IMR-90 (cell line): Measurements from ENCODE around the gene ROS1. TPM values are rescaled to one million over a fixed set of nuclear protein-coding genes. Genes with fewer than 3 reads are reported as not detected.

Experiments used
- ATAC-seq: fragments of 200-7000 bp; cut with Tn5 transposase; 2 replicates; pipeline ENCODE4 v1.9.1; 2020; ENCODE audit warnings: low read depth, mild to moderate bottlenecking, moderate library complexity
- BruUV-seq: library from RNA; stranded (reverse); fragments of 400-500 nt; replicated peaks from 2 replicates; lab custom pipeline; 2021; lab: Mats Ljungman, UMichigan
- CTCF ChIA-PET: fragments of 300-600 bp; formaldehyde crosslinking; extraction: SDS; loops from one replicate; lab custom pipeline; 2021; ENCODE audit warnings: antibody characterized with exemption; lab: Yijun Ruan, JAX
- POLR2A ChIA-PET: fragments of 300-600 bp; sonication (Branson Sonifier 250); formaldehyde crosslinking; loops from one replicate; lab custom pipeline; 2022; ENCODE audit warnings: antibody characterized with exemption; ENCODE audit not compliant: unreplicated experiment; lab: Charles Lee
- DNase-seq: peaks from one replicate; pipeline ENCODE4 v3.0.0; 2013
- H2AFZ ChIP-seq: replicated peaks from 2 replicates; pipeline ENCODE3; 2013; ENCODE audit warnings: low read length, mild to moderate bottlenecking; ENCODE audit not compliant: poor library complexity
- H2AK5ac ChIP-seq: 2 replicates; pipeline ENCODE4 v1.6.1; 2013; ENCODE audit warnings: low read depth, low read length, inconsistent platforms
- H2AK9ac ChIP-seq: replicated peaks from 2 replicates; pipeline ENCODE3; 2013; ENCODE audit warnings: mild to moderate bottlenecking, low read depth, low read length, moderate library complexity; ENCODE audit not compliant: poor library complexity
- H2BK120ac ChIP-seq: 2 replicates; pipeline ENCODE4 v1.6.1; 2013; ENCODE audit warnings: low read depth, low read length, inconsistent platforms
- H2BK15ac ChIP-seq: 3 replicates; pipeline ENCODE4 v1.6.1; 2013; ENCODE audit warnings: low read depth, low read length, inconsistent platforms
- H2BK20ac ChIP-seq: 2 replicates; pipeline ENCODE4 v1.6.1; 2013; ENCODE audit warnings: low read depth, mild to moderate bottlenecking, inconsistent platforms, low read length, moderate library complexity
- H2BK5ac ChIP-seq: 2 replicates; pipeline ENCODE4 v1.6.1; 2013; ENCODE audit warnings: mild to moderate bottlenecking, low read depth, low read length, inconsistent platforms; ENCODE audit not compliant: poor library complexity, severe bottlenecking
- H3K14ac ChIP-seq: replicated peaks from 2 replicates; pipeline ENCODE4 v1.6.1; 2013; ENCODE audit warnings: low read depth, low read length, inconsistent platforms
- H3K18ac ChIP-seq: 2 replicates; pipeline ENCODE4 v1.6.1; 2013; ENCODE audit warnings: low read depth, low read length, control low read depth
- H3K23ac ChIP-seq: 2 replicates; pipeline ENCODE4 v1.6.1; 2013; ENCODE audit warnings: low read depth, low read length, inconsistent platforms
- H3K27ac ChIP-seq: 2 replicates; pipeline ENCODE4 v1.5.1; 2013; ENCODE audit warnings: mild to moderate bottlenecking, control low read depth, low read length; ENCODE audit not compliant: insufficient read depth
- H3K27me3 ChIP-seq: 2 replicates; pipeline ENCODE4 v1.6.1; 2013; ENCODE audit warnings: low read length; ENCODE audit not compliant: control insufficient read depth, insufficient read depth
- H3K36me3 ChIP-seq: 2 replicates; pipeline ENCODE4 v1.6.1; 2013; ENCODE audit warnings: low read length, mixed read lengths; ENCODE audit not compliant: control insufficient read depth, insufficient read depth
- H3K4ac ChIP-seq: 2 replicates; pipeline ENCODE4 v1.6.1; 2013; ENCODE audit warnings: low read depth, low read length, inconsistent platforms
- H3K4me1 ChIP-seq: 2 replicates; pipeline ENCODE4 v1.6.1; 2013; ENCODE audit warnings: low read length, mixed read lengths; ENCODE audit not compliant: control insufficient read depth, insufficient read depth
- H3K4me2 ChIP-seq: 2 replicates; pipeline ENCODE4 v1.6.1; 2013; ENCODE audit warnings: low read depth, mild to moderate bottlenecking, control low read depth, low read length, moderate library complexity
- H3K4me3 ChIP-seq: 2 replicates; pipeline ENCODE4 v1.5.1; 2013; ENCODE audit warnings: low read depth, mild to moderate bottlenecking, control low read depth, low read length, moderate library complexity; ENCODE audit not compliant: insufficient read depth
- H3K56ac ChIP-seq: 2 replicates; pipeline ENCODE4 v1.6.1; 2013; ENCODE audit warnings: low read length, inconsistent platforms; ENCODE audit not compliant: insufficient read depth; ENCODE audit errors: extremely low read depth
- H3K79me1 ChIP-seq, 2 experiments: 2 replicates each; pipeline ENCODE4 v1.6.1; 2013; ENCODE audit warnings: low read length in 2 of 2, inconsistent platforms in 1 of 2, low read depth in 1 of 2
- H3K9ac ChIP-seq: 2 replicates; pipeline ENCODE4 v1.6.1; 2013; ENCODE audit warnings: low read depth, low read length, control low read depth
- H3K9me1 ChIP-seq: 2 replicates; pipeline ENCODE4 v1.6.1; 2013; ENCODE audit warnings: low read length, inconsistent platforms; ENCODE audit not compliant: insufficient read depth
- H3K9me3 ChIP-seq: 2 replicates; pipeline ENCODE4 v1.6.1; 2013; ENCODE audit warnings: low read length; ENCODE audit not compliant: control insufficient read depth, insufficient read depth
- H4K20me1 ChIP-seq: 2 replicates; pipeline ENCODE4 v1.6.1; 2013; ENCODE audit warnings: low read length, inconsistent platforms; ENCODE audit not compliant: insufficient read depth
- H4K5ac ChIP-seq: 2 replicates; pipeline ENCODE4 v1.6.1; 2013; ENCODE audit warnings: mild to moderate bottlenecking, low read depth, low read length, control low read depth
- H4K8ac ChIP-seq, 2 experiments: 2 replicates each; pipeline ENCODE4 v1.6.1; 2013; ENCODE audit warnings: low read depth in 2 of 2, low read length in 2 of 2, control low read depth in 1 of 2, inconsistent platforms in 1 of 2
- H4K91ac ChIP-seq: 2 replicates; pipeline ENCODE4 v1.6.1; 2013; ENCODE audit warnings: low read depth, low read length, inconsistent platforms; ENCODE audit not compliant: insufficient read depth
- BHLHE40 ChIP-seq: fragments of 150-350 bp; IDR thresholded peaks from 2 replicates; pipeline ENCODE4 v1.6.1; 2016; ENCODE audit warnings: mild to moderate bottlenecking, low read depth, low read length
- CEBPB ChIP-seq: IDR thresholded peaks from 2 replicates; pipeline ENCODE4 v1.6.1; 2012; ENCODE audit warnings: low read depth, low read length, improper control_type of control experiment
- CHD1 ChIP-seq: IDR thresholded peaks from 2 replicates; pipeline ENCODE4 v1.6.1; 2012; ENCODE audit warnings: low read depth, low read length, improper control_type of control experiment
- FOS ChIP-seq: fragments of 150-350 bp; IDR thresholded peaks from 2 replicates; pipeline ENCODE4 v1.6.1; 2016; ENCODE audit warnings: low read depth, low read length
- MAFK ChIP-seq: IDR thresholded peaks from 2 replicates; pipeline ENCODE4 v1.6.1; 2012; ENCODE audit warnings: low read depth, low read length, improper control_type of control experiment
- MAZ ChIP-seq: IDR thresholded peaks from 2 replicates; pipeline ENCODE4 v1.6.1; 2012; ENCODE audit warnings: low read depth, mild to moderate bottlenecking, low read length, improper control_type of control experiment, moderate library complexity, borderline replicate concordance
- MXI1 ChIP-seq: IDR thresholded peaks from 2 replicates; pipeline ENCODE4 v1.6.1; 2012; ENCODE audit warnings: low read depth, mild to moderate bottlenecking, low read length, moderate library complexity, borderline replicate concordance
- NFE2L2 ChIP-seq: fragments of 150-350 bp; IDR thresholded peaks from 2 replicates; pipeline ENCODE4 v1.6.1; 2016; ENCODE audit warnings: low read depth, mild to moderate bottlenecking, low read length
- POLR2A ChIP-seq: IDR thresholded peaks from 2 replicates; pipeline ENCODE4 v1.6.1; 2012; ENCODE audit warnings: mild to moderate bottlenecking, low read depth, low read length
- RAD21 ChIP-seq: IDR thresholded peaks from 2 replicates; pipeline ENCODE4 v1.6.1; 2012; ENCODE audit warnings: low read length, improper control_type of control experiment
- RCOR1 ChIP-seq: IDR thresholded peaks from 2 replicates; pipeline ENCODE4 v1.6.1; 2012; ENCODE audit warnings: mild to moderate bottlenecking, low read length, improper control_type of control experiment; ENCODE audit not compliant: insufficient replicate concordance
- RFX5 ChIP-seq: IDR thresholded peaks from 2 replicates; pipeline ENCODE4 v1.8.0; 2012; ENCODE audit warnings: low read depth, mild to moderate bottlenecking, low read length, moderate library complexity
- SMC3 ChIP-seq: fragments of 150-350 bp; IDR thresholded peaks from 2 replicates; pipeline ENCODE4 v1.6.1; 2016; ENCODE audit warnings: low read depth, mild to moderate bottlenecking, antibody characterized with exemption, low read length, moderate library complexity
- WGBS, 2 experiments: methylation state at CpG; one replicate each; pipeline versions ENCODE4 v1.1.5 to v1.1.7; 2013; ENCODE audit warnings: missing lambda C conversion rate in 2 of 2; ENCODE audit not compliant: insufficient read length in 1 of 2; ENCODE audit errors: extremely low coverage in 2 of 2; 5-methylcytosine and 5-hydroxymethylcytosine counted together
- dilution Hi-C: fragments of 300-500 bp; cut with HindIII; formaldehyde crosslinking; loops from one replicate; pipeline ENCODE4 v1.14.3; 2018; ENCODE audit warnings: low sequenced_read_pairs; ENCODE audit not compliant: unreplicated experiment
- in situ Hi-C: fragments of 300-500 bp; cut with MboI; formaldehyde crosslinking; loops from 3 replicates; pipeline ENCODE4 v1.14.3; 2019; ENCODE audit warnings: low sequenced_read_pairs, inconsistent platforms, mixed read lengths
- intact Hi-C: fragments of 100-400 bp; cut with micrococcal nuclease; formaldehyde crosslinking; loops from 2 replicates; pipeline ENCODE4 v1.10.0; 2022
- polyA plus RNA-seq, 3 experiments: library from polyadenylated mRNA; depleted of rRNA; stranded (reverse); fragments of >200 nt; gene quantifications; 2 replicates each; pipeline ENCODE4 v1.2.3, GENCODE V29; 2012; ENCODE audit warnings: low replicate concordance in 1 of 3
- total RNA-seq: library from RNA; depleted of rRNA; stranded (reverse); fragments of >200 nt; gene quantifications from 2 replicates; pipeline ENCODE4 v1.2.3, GENCODE V29; 2012
- TF ChIP-seq, protein P1 (sequence below): fragments of 150-350 bp; IDR thresholded peaks from 2 replicates; pipeline ENCODE4 v1.6.1; 2016; ENCODE audit warnings: low read depth, mild to moderate bottlenecking, low read length, moderate library complexity, borderline replicate concordance

Gene ROS1
- total and polyA plus RNA-seq, 2 of the 4 experiments (the other 2 are of a cell fraction): under 0.01 to 0.03 TPM

DNA sequence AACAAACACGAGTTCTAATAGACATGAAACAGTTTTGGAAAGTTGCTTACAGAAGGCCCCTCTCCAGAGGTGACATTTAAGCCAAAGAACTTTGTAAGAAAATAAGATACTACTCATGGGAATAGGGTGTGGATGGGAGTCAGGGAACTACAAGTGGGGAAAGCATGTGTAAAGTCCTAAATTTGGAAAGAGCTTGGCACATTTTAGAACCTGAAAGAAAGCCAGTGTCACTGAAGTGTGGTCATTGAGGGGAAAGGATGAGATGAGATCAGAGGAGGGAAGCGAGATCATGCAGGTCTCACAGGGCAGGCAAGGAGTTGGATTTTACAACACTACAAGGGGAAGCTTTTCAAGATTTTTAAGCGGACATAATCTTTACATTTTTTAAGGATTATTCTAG, 122.4 kb downstream of the ROS1 start:
- ChIA-PET CTCF (no interaction called here), POLR2A (no interaction called here)
- Histone ChIP-seq H4K20me1 (no peaks in the 10 kb centered on the region), H3K79me1 (no peaks in the 10 kb centered on the region), H3K4me3 (no peak overlapping the region), H3K18ac (no peak overlapping the region), H3K9me3 (no peaks in the 10 kb centered on the region), H3K4me1 (no peaks in the 10 kb centered on the region), H4K5ac (no peak overlapping the region), H3K36me3 (no peaks in the 10 kb centered on the region), H3K4ac (no peak overlapping the region), H2BK5ac (no peak overlapping the region), H2AFZ (no peak overlapping the region), H2BK15ac (no peak overlapping the region), H3K56ac (no peak overlapping the region), H3K4me2 (no peak overlapping the region), H3K14ac (no peak overlapping the region), H2AK5ac (no peak overlapping the region), H3K9ac (no peak overlapping the region), H4K8ac (no peak overlapping the region), H3K27me3 (no peaks in the 10 kb centered on the region), H4K91ac (no peak overlapping the region), H2AK9ac (no peak overlapping the region), H2BK120ac (no peak overlapping the region), H2BK20ac (no peak overlapping the region), H3K23ac (no peak overlapping the region), H3K27ac (no peak overlapping the region), H3K9me1 (no peaks in the 10 kb centered on the region)
- TF ChIP-seq, protein P1, sequence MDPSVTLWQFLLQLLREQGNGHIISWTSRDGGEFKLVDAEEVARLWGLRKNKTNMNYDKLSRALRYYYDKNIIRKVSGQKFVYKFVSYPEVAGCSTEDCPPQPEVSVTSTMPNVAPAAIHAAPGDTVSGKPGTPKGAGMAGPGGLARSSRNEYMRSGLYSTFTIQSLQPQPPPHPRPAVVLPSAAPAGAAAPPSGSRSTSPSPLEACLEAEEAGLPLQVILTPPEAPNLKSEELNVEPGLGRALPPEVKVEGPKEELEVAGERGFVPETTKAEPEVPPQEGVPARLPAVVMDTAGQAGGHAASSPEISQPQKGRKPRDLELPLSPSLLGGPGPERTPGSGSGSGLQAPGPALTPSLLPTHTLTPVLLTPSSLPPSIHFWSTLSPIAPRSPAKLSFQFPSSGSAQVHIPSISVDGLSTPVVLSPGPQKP: no peak
- TF ChIP-seq CHD1 (no peak), BHLHE40 (no peak), MAZ (no peak), CEBPB (no peak), SMC3 (no peak), MAFK (no peak), RFX5 (no peak), MXI1 (no peak), POLR2A (no peak), NFE2L2 (no peak), FOS (no peak), RAD21 (no peak), RCOR1 (no peak)
- no TSS peak for BruUV-seq
- dilution Hi-C loops: no loop called here
- in situ Hi-C loops: no loop called here
- no peak for DNase-seq
- ATAC-seq: no peak
- intact Hi-C loops: no loop called here
- no CpG with 5 or more reads among the region's 3 CpGs for WGBS, 2 experiments
